Measurements from ENCODE around the gene RAB11FIP4. TPM values are rescaled to one million over a fixed set of nuclear protein-coding genes. Genes with fewer than 3 reads are reported as not detected.

Gene RAB11FIP4
- total and polyA plus RNA-seq, 4 donors, result 5.2 to 19.1 (median 12.8) TPM

DNA sequence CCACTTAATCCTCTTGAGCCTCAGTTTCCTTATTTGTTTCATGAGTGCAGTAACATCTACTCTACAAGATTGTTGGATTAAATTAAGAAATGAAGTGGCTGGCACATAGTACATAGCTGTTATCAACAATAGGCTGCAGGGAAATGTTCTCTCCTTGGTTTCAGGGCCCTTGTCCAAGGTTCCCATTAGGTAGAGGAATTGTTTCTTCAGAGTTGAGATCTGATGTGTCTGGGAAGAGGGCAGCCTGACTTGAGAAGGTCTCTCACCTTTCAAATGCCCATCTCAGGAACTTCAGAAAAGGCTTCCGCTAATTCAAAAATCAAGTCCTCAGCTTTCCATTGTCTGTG lies 87.6 kb downstream of the RAB11FIP4 start:
- TF ChIP-seq CTCF (IDR thresholded peaks at IDR 0.05; ENCODE audit: control extremely low read depth, extremely low read depth), result no peak
- H3K36me3 ChIP-seq (ENCODE audit: control insufficient read depth in 4 of 4, insufficient read depth in 4 of 4, low read length in 4 of 4), result no peaks in the 10 kb centered on the region
- no peak overlapping the region for H3K27ac ChIP-seq (ENCODE audit: low read depth in 1 of 2, low read length in 1 of 2)
- peaks cover 0 to 2% (median 0%) of the 10 kb centered on the region in 3 donors for H3K27me3 ChIP-seq (ENCODE audit: control insufficient read depth in 3 of 3, insufficient read depth in 3 of 3, low read length in 2 of 3)
- peaks cover 0 to 2% (median 0%) of the 10 kb centered on the region in 5 donors for H3K4me1 ChIP-seq (ENCODE audit: control insufficient read depth in 5 of 5, insufficient read depth in 5 of 5, low read length in 5 of 5)
- H3K4me3 ChIP-seq, result no peak overlapping the region
- H3K9me3 ChIP-seq (ENCODE audit: control insufficient read depth in 4 of 4, insufficient read depth in 3 of 4, low read length in 3 of 4), result no peaks in the 10 kb centered on the region
- no peak for ATAC-seq (ENCODE audit: insufficient read depth, low FRiP score)
- H3K9ac ChIP-seq (ENCODE audit: insufficient read depth in 1 of 2, low read length in 2 of 2), result no peak overlapping the region
- WGBS, 2 donors, result 98 to 100% methylated on average over 1 of the region's 1 CpG
- DNase-seq, result no peak

GRCh38 chr17:31479524-31479923 lies 88.0 kb downstream of the RAB11FIP4 start:
- no peak for TF ChIP-seq CTCF (IDR thresholded peaks at IDR 0.05; ENCODE audit: control extremely low read depth, extremely low read depth)
- H3K4me3 ChIP-seq, result no peak overlapping the region
- no peaks in the 10 kb centered on the region for H3K9me3 ChIP-seq (ENCODE audit: control insufficient read depth in 4 of 4, insufficient read depth in 3 of 4, low read length in 3 of 4)
- peaks cover 0 to 2% (median 0%) of the 10 kb centered on the region in 5 donors for H3K4me1 ChIP-seq (ENCODE audit: control insufficient read depth in 5 of 5, insufficient read depth in 5 of 5, low read length in 5 of 5)
- no peak overlapping the region for H3K27ac ChIP-seq (ENCODE audit: low read depth in 1 of 2, low read length in 1 of 2)
- WGBS, 2 donors, result 93 to 98% methylated on average over 2 of the region's 2 CpGs
- no peaks in the 10 kb centered on the region for H3K36me3 ChIP-seq (ENCODE audit: control insufficient read depth in 4 of 4, insufficient read depth in 4 of 4, low read length in 4 of 4)
- no peak overlapping the region for H3K9ac ChIP-seq (ENCODE audit: insufficient read depth in 1 of 2, low read length in 2 of 2)
- H3K27me3 ChIP-seq (ENCODE audit: control insufficient read depth in 3 of 3, insufficient read depth in 3 of 3, low read length in 2 of 3), result peaks cover 0 to 2% (median 0%) of the 10 kb centered on the region in 3 donors
- DNase-seq (no peak), ATAC-seq (ENCODE audit: insufficient read depth, low FRiP score) (no peak)

DNA sequence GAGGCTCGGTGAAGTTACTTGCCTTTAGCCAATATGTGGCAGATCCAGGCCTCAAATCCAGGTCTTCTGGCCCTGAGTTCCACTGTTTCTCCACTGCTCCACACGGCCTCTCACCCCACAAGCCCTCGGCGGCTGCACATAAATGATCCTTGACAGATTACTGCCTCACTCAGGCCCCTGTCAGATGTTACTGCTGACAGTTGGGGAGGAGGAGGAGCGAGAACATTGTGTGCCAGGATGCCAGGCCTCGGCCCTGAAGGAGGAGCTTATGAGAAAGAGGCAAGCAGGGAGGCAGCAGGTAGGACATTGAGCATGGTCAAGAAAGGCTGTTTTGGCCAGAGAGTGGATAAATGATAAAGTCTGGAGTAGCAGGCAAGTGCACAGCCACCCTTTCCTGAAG lies 88.6 kb downstream of the RAB11FIP4 start:
- ATAC-seq (ENCODE audit: insufficient read depth, low FRiP score) (no peak), DNase-seq (no peak)
- TF ChIP-seq CTCF (IDR thresholded peaks at IDR 0.05; ENCODE audit: control extremely low read depth, extremely low read depth), result no peak
- 90% methylated on average over 6 of the region's 6 CpGs for WGBS, 2 donors
- H3K4me1 ChIP-seq (ENCODE audit: control insufficient read depth in 5 of 5, insufficient read depth in 5 of 5, low read length in 5 of 5), result peaks cover 0 to 2% (median 0%) of the 10 kb centered on the region in 5 donors
- H3K9me3 ChIP-seq (ENCODE audit: control insufficient read depth in 4 of 4, insufficient read depth in 3 of 4, low read length in 3 of 4), result no peaks in the 10 kb centered on the region
- H3K27me3 ChIP-seq (ENCODE audit: control insufficient read depth in 3 of 3, insufficient read depth in 3 of 3, low read length in 2 of 3), result peaks cover 0 to 6% (median 0%) of the 10 kb centered on the region in 3 donors
- no peaks in the 10 kb centered on the region for H3K36me3 ChIP-seq (ENCODE audit: control insufficient read depth in 4 of 4, insufficient read depth in 4 of 4, low read length in 4 of 4)
- no peak overlapping the region for H3K4me3 ChIP-seq
- no peak overlapping the region for H3K9ac ChIP-seq (ENCODE audit: insufficient read depth in 1 of 2, low read length in 2 of 2)
- no peak overlapping the region for H3K27ac ChIP-seq (ENCODE audit: low read depth in 1 of 2, low read length in 1 of 2)

Data from lung (tissue), 12 donors.